ENCODE data around the gene TMEM44. TPM values are rescaled to one million over a fixed set of nuclear protein-coding genes. Genes with fewer than 3 reads are reported as not detected.

TMEM44 gene
- total and polyA plus RNA-seq, 12 donors, result 1.3 to 20.4 (median 7.3) TPM

DNA sequence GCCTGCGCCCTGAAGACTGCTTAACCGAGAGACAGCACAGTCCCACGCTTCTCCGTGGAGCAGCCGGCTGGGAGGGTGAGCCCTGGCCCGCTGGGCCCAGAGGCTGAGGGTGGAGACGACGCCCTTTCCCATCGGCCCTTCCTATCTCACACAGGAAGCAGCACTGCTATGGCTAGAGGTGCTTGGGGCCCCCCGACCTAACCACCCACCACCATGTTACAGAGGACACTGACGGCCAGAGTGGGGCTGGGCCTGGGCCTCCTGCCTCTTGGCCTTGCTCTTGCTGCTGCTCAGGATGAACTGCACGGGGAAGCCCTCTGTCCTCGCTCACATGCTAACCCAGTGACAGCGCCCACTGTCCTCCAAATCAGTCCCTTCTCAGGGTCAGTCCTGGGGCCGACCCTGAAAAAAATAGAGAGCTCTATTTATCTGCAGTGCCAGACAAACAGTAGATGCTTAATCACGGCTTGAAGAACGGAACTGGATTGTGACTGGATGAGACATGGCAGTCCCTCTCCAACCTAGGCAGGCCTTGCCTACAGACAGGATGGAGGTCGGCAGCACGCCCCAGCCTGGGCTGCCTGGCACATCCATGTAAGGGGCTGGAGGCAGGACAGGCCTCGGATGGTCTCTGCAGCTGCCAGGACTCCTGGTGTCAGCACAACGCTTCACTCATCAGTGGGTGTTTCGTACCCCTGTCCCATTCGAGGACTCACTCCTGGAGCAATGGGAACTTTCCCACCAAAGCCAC is 14.2 kb downstream of the TMEM44 start:
- WGBS, 4 donors, result 66 to 79% (median 72%) methylated on average over 18 to 23 of the region's 23 CpGs
- H3K27me3 ChIP-seq, result no peaks in the 10 kb centered on the region
- intact Hi-C loops (cut with DNase I), result no loop called here
- H3K4me1 ChIP-seq (replicated peaks in 1 of 2), result no peaks in the 10 kb centered on the region
- DNase-seq, result no peak
- H3K4me3 ChIP-seq, result no peak overlapping the region
- TF ChIP-seq, protein P1, sequence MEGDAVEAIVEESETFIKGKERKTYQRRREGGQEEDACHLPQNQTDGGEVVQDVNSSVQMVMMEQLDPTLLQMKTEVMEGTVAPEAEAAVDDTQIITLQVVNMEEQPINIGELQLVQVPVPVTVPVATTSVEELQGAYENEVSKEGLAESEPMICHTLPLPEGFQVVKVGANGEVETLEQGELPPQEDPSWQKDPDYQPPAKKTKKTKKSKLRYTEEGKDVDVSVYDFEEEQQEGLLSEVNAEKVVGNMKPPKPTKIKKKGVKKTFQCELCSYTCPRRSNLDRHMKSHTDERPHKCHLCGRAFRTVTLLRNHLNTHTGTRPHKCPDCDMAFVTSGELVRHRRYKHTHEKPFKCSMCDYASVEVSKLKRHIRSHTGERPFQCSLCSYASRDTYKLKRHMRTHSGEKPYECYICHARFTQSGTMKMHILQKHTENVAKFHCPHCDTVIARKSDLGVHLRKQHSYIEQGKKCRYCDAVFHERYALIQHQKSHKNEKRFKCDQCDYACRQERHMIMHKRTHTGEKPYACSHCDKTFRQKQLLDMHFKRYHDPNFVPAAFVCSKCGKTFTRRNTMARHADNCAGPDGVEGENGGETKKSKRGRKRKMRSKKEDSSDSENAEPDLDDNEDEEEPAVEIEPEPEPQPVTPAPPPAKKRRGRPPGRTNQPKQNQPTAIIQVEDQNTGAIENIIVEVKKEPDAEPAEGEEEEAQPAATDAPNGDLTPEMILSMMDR (IDR thresholded peaks at IDR 0.05), result no peak
- TF ChIP-seq POLR2A (IDR thresholded peaks at IDR 0.05), result no peak
- no peaks in the 10 kb centered on the region for H3K9me3 ChIP-seq (replicated peaks in 1 of 3)
- no peaks in the 10 kb centered on the region for H3K36me3 ChIP-seq (replicated peaks in 1 of 2)
- H3K27ac ChIP-seq, result no peak overlapping the region

DNA sequence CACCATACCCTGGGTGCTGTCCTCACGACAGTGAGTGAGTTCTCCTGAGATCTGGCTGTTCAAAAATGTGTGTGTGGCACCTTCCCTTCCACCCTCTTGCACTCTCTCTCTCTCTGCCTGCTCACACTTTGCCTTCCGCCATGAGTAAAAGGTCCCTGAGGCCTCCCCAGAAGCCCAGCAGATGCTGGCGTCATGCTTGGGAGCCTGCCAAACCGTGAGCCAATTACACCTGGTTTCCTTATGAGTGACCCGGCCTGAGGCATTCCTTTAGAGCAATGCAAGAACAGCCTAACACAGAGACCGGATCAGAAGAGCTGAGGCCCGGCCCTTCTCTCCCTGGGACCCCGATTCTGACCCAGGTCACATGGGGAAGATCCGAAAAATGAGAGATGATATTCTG is 15.4 kb downstream of the TMEM44 start:
- TF ChIP-seq POLR2A (IDR thresholded peaks at IDR 0.05), result no peak
- TF ChIP-seq, protein P1 (IDR thresholded peaks at IDR 0.05), result no peak
- Histone ChIP-seq H3K36me3 (replicated peaks in 1 of 2) (no peaks in the 10 kb centered on the region), H3K4me3 (no peak overlapping the region), H3K27ac (no peak overlapping the region), H3K9me3 (replicated peaks in 1 of 3) (no peaks in the 10 kb centered on the region), H3K4me1 (replicated peaks in 1 of 2) (no peaks in the 10 kb centered on the region), H3K27me3 (no peaks in the 10 kb centered on the region)
- intact Hi-C loops (cut with DNase I), result no loop called here
- no peak for DNase-seq
- WGBS, 4 donors, result 89 to 93% (median 92%) methylated on average over 9 of the region's 9 CpGs

DNA sequence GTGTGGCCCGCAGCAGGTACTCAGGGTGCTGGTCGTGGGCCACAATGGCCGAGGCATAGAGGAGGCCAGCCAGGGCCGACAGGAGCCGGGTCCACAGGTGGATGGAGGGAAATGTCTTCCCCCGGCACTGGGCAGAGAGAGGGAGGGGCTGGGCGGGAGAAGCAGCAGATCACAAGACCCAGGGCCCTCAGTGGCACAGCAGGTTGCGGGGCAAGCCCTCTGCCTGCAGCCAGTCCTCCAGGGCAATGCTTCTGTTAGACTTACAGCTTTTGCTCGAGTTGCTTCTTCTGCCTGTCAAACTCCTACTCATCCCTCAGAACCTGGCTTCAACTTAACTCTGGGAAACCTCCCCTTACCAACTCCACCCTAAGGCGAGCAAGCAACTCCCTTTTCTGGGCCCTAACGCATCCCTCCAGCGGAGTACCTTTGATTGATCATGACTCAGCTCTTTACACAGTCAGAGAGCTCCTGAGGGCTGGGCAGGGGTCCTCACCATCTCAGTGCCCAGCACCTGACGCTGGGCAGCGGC is 16.0 kb downstream of the TMEM44 start:
- no peaks in the 10 kb centered on the region for H3K4me1 ChIP-seq (replicated peaks in 1 of 2)
- H3K4me3 ChIP-seq, result no peak overlapping the region
- no peaks in the 10 kb centered on the region for H3K36me3 ChIP-seq (replicated peaks in 1 of 2)
- no peak for DNase-seq
- intact Hi-C loops (cut with DNase I), result no loop called here
- no peak overlapping the region for H3K27ac ChIP-seq
- no peaks in the 10 kb centered on the region for H3K9me3 ChIP-seq (replicated peaks in 1 of 3)
- 88 to 95% (median 91%) methylated on average over 9 to 14 of the region's 14 CpGs for WGBS, 4 donors
- H3K27me3 ChIP-seq, result no peaks in the 10 kb centered on the region
- TF ChIP-seq, protein P1 (IDR thresholded peaks at IDR 0.05), result no peak
- no peak for TF ChIP-seq POLR2A (IDR thresholded peaks at IDR 0.05)

DNA sequence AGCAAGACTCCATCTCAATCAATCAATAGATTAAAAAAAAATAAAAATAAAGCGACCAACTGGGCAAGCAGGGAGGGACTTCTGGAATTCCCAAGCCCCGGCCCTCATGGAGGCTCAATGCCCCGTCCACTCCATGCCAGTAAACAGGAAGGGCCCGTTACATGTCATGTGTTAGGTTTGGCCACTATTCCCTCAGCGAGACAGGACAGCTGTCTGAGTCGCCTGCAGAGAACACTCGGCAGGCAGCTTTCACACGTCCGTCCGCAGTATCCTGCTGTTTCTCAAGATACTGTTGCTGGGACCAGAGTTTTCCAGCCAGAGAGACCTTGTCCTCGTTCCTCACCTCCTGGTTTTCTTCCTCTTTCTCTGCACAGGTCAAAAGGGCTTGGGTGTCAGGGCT is 18.0 kb downstream of the TMEM44 start:
- Histone ChIP-seq H3K27ac (no peak overlapping the region), H3K4me1 (replicated peaks in 1 of 2) (no peaks in the 10 kb centered on the region), H3K4me3 (no peak overlapping the region), H3K36me3 (replicated peaks in 1 of 2) (no peaks in the 10 kb centered on the region), H3K9me3 (replicated peaks in 1 of 3) (no peaks in the 10 kb centered on the region), H3K27me3 (no peaks in the 10 kb centered on the region)
- DNase-seq, result no peak
- 85 to 91% (median 90%) methylated on average over 11 of the region's 11 CpGs for WGBS, 4 donors
- no peak for TF ChIP-seq POLR2A (IDR thresholded peaks at IDR 0.05)
- TF ChIP-seq, protein P1 (IDR thresholded peaks at IDR 0.05), result no peak
- intact Hi-C loops (cut with DNase I), result no loop called here
